Dermis blood vessel endothelial cell (primary cell): ENCODE measurements around the gene PDE1A. TPM values are rescaled to one million over a fixed set of nuclear protein-coding genes. Genes with fewer than 3 reads are reported as not detected.

Experiments
- DNase-seq: peaks from one replicate; pipeline ENCODE4 v3.0.0; 2010
- total RNA-seq: library from RNA; depleted of rRNA; stranded (reverse); fragments of >200 nt; gene quantifications from 2 replicates; pipeline ENCODE4 v1.2.3, GENCODE V29; 2014

PDE1A gene
- total RNA-seq, 1 donor from 2014 or later = 1.4 TPM

DNA sequence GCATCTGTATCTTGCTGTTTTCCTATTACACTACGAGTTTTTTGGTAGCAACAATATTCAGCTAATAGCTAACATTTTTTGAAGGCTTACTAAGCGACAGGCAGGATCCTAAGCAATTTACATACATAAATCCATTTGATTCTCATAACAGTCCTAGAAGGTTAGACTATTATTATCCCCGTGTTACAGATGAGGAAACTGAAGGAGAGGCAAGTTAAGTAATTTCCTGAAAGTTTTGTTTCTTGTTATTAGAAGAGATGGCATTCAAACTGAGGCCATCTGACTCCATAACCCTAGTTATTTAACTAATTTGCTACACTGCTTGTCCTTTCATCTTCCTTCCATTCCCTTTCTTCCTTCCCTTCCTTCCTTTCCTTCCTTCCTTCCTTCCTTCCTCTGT lies 68.2 kb downstream of the PDE1A start:
- no peak for DNase-seq

DNA sequence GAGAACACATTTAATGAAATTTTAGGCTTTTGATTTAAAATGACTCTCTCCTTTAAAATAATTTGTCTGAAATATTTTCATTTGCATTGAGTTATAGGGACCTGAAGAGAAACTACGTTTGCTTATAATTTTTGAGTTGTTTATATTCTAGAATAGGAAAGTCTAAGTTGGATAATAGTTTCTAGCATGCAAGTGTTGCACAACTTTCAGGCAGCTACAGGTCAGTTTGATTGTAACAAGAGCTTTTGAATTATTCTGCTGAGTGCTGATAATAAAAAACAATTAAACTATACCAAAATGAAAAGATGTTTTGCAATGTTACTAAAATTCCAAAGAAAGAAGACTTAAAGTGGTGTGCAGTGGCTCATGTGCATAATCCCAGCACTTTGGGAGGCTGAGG lies 71.0 kb downstream of the PDE1A start:
- DNase-seq = no peak

DNA sequence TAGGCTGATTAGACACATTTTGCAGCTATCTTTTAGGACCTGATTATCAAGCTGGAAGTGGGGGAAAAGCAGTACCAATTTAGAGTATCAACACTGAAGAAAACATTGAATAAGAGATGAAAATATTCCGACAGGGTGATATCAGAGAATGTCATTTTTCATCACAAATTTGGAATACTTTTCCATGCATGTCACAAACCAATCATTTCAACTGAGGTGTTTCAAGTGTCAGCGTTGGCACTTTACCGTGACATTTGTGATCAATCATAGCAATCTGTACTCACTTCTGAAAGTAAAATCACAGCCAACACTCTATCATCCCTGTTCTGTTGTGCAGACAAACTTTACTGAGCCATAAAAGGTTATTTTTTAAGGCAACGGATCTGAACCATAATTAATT lies 75.4 kb downstream of the PDE1A start:
- no peak for DNase-seq

DNA sequence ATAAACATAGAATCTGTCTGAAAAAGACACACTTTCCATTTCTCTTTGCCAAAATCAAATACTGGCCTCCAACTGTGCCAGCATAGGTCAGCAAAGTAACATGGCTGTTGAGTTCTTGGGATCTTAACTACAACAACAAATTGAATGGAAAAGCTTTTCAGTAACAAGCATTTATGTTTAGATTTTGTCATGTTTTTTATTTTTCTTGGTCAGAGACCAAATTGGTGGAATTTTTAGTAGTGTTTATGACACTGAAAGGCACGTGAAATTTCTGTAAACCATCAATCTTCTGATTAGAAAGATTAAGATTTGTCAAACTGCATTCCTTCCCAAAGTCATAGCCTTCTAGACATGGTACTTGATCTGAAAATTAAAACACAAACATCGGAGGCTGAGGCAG lies 77.6 kb downstream of the PDE1A start:
- no peak for DNase-seq

DNA sequence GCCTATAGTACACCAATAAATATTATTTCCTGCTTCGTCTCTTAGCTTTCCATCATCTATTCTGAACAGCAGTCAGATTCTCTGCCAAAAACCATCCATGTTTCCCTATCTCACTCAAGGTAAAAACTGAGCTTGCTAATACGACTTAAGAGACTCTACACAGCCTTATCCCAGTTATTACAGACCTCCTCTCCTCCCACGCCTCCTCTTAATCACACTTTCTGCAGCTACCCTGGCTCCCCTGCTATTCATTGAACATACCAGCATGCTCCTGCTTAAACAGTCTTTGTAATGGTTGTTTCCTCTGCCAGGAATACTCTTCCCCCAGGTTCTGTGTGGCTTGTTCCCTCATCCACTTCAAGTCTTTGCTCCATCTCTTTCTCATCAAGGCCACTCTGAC lies 81.5 kb downstream of the PDE1A start:
- DNase-seq = no peak

DNA sequence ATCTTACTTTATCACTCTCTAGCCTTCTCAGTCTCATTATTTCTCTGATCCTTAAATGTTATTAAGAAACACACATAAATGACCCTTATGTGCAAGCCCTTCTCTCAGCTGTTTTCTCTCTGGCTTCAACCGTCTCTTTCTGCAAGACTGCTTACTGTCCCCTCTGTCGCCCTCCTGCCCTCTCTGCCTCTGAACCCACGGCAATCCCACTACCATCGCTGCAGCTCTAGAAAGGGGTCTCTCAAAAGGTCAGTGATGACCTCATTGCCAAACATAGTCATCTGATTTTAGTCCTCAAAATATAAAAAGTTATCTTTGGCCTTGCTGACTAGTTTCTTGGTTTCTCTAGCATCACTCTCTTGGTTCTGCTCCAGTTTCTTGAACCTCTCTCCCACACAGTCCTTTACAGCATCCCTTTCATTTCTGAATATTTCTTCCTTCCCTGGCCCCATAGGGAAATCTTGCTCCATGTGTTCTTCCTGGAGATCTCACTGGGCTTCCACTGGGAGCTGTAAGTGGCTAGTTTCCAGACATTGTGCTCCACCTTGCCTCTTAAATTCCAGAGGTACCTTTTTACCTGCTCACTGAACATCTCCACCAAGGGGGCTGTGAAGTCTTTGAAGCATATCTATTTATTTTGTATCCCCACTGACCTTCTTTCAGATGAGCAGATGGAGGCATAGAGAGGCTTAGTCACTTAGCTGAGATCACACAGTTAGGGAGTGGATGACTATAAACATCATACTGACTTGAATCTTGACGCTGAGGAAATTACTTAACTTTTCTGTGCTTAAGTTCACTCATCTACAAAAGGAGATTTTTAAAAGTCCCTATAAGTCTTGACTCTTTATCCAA lies 96.2 kb downstream of the PDE1A start:
- no peak for DNase-seq

DNA sequence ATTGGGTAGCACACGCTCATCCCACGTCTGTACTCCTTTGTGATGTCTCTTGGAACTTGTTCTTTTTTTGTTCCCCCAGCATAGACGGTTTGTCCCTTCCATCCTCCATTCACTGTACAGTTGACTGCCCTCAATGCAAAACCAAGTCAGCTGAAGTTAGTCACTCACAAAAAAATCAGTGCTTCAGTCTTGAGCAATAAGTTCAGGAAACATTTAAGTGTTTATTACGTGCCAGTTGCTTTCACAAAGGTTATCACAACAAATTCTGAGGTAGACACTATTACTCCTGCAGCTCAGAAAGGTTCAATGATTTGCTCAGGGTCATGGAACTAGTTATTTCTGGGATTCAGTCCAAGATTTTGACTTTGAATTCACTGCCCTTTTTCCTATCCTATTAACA lies 102.2 kb downstream of the PDE1A start:
- DNase-seq = peak; percentile 50

DNA sequence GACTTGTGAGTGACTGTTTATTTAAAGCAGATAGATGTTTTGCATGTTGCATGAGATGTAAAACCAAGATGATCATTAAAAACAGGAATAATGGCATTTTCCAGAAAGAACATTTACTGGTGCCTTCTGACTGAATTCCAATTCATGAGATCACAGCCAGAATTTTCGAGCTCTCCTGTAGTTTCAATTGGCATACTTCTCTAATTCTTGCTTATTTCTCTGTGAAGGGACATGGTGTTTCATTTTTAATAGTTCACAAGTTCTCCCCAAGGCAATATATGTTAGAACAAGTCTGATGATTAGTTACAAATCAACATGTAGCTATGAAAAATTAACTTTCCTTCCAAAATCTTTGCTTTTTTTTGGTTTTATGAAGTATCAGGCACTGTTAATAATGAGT lies 105.7 kb downstream of the PDE1A start:
- DNase-seq = no peak

DNA sequence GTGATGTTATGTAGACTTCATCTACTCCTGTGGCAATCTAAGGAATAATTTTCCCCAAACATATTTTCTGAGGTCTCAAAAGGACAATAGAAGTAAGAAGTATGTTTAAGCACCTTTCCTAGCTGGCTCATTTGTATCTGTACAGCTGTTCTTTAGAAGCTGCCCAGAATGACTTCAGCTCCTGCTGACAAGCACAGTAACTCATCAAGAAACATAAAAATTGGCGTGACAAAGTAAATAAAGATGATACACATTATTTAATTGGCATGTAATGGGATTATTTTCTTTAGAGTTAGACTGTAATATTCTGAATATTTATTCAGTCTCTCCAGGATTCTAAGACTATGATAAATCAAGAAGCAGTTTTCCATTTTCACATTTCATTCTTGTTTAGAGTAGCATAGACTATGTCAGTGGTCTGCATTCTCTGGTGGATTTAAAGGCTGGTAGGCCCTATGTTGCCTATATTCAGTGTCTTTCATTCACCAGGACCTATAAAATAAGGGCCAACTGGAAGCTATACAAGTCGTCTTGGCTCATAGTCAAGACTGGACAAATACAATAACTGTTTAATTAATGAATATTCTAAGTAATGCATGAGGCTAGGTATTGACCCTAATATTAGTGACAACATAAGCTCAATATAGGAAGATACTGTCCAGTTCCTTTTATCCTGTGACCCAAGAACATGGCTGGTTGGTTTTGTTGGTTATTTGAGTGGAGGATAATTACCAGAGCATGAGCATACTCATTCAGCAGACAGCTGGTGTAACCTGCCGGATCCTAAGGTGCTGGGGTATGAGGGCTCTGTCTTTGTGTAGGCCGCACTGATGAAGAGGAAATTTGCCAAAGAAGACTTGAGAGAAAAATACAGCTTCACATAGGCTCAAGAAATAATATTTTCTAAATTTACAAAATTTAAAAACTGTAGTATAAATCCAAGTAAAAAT lies 107.0 kb downstream of the PDE1A start:
- DNase-seq = no peak

DNA sequence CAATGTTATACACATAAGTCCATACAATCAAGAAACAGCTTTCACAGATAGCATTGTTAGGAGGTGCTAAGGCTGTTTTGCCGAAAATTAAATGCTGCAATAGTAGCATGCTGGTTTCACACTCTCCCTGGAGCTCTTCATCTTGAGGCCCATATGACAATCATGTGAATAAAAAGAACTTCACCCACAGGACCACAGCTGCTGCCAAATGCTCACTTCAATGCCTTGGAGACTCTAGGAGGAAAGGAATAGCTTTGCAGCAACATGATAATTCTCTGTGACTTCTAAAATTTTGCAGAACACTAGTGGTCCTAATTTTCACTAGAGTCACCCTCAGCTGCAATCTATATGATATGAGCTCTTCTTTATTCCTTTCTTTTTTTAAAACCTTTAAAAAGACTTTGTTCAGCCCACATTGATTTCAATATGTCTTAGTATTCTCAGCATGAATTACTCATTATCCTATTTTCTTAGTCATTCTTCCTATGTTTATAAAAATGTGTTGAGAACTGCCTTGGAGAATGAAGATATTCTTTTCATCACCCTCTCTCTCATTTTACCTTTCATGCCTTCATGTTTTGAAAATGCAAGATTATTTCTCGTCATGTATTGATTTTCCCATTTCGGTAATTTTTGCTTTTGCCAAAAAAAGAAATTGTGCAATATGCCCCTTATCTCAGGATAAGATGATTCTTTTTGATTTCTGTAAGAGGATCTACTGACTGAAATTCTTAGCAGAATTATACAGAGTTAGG lies 108.2 kb downstream of the PDE1A start:
- no peak for DNase-seq

DNA sequence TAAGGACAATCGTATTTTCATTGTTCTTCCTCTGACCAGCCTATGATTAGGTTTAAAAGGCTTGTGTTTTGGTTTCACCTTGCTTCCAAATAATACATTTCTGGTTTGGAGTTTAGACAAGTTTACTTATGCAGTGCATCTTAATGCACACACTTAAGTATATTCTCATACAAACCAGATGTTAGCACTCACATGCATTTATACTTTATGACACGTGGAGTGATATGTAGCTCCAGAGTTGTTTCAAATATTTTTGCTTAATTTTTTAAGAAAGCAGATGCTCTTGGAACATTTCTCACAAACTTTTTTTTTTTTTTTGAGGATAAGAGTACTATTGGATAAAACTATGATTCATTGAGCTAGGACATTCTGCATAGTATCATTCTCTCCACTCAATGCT lies 109.9 kb downstream of the PDE1A start:
- no peak for DNase-seq

DNA sequence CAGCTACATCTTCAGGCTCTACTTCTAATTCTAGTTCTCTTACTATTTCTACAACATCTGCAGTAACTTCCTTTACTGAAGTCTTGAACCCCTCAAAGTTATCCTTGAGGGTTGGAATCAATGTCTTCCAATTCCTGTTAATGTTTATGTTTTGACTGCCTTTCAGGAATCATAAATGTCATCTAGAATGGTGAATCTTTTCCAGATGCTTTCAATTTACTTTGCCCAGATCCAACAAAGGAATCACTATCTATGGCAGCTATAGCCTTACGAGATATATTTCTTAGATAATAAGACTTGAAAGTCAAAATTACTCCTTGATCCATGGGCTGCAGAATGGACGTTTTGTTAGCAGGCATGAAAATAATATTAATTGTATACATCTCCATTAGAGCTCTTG lies 123.9 kb downstream of the PDE1A start:
- no peak for DNase-seq

DNA sequence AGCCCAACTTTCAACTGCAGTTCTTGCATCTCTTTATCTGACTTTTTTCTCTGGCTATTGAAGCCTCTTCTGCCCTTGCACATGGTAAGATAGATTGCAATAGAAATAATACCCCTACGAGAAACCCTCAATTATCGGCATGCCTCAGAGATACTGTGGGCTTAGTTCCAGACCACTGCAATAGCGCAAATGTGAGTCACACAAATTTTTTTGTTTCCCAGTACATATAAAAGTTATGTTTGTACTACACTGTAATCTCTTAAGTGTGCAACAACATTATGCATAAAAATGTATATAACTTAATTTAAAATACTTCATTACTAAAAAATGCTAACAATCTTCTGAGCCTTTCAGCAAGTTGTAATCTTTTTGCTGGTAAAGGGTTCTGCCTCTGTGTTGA lies 124.7 kb downstream of the PDE1A start:
- no peak for DNase-seq

DNA sequence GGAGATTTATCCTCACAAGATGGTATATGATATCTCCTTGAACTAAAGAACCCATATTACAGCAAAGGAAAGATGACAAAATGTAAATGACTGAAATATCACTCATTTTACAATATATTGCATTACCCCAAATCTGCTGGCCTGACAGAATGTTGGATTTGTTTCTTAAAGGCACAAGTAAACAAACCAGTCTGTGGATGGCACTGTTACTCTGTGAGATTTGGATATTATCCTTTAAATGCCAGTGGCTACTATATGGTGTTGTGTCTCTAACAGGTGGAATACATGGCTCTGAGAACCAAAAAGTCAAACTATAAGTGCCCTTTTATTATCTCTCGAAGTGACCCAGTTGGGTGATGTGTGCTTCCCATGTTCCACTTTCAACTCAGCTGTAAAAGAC lies 125.7 kb downstream of the PDE1A start:
- DNase-seq = no peak

DNA sequence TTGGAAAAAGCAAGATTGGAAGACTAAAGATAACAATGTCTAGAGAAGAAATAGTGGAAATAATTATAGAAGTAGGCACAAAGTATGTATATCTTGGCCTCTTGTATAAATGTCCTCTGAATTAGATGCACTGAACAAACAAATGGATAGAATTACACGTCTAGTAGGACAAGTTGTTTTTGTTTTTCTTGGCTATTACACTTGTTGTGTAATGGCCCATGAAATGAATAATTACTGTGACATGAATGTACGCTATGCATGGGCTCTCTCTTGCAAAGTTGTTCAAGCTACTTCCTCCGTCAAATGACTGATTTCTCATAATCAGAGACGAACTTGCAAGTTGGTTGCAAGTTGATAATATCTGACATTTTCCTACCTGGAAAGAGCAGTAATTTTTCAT lies 126.2 kb downstream of the PDE1A start:
- no peak for DNase-seq

DNA sequence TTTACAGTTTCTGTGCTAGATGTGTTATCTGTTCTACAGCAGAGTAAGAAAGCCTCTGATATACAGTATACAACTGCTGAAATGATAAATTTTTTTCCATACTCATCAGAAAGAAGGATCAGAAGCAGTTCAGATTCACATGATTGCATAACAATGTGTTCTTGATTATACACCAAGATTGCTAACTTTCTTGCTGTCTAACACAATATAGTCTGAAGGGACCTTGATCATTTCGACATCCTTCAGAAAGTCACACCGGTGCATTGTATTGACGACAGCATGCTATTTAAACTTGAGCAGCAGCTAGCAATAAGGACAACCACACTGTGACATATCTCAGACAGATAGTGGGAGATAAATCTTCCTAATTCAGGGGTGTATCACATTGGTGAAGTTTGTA lies 127.2 kb downstream of the PDE1A start:
- no peak for DNase-seq

DNA sequence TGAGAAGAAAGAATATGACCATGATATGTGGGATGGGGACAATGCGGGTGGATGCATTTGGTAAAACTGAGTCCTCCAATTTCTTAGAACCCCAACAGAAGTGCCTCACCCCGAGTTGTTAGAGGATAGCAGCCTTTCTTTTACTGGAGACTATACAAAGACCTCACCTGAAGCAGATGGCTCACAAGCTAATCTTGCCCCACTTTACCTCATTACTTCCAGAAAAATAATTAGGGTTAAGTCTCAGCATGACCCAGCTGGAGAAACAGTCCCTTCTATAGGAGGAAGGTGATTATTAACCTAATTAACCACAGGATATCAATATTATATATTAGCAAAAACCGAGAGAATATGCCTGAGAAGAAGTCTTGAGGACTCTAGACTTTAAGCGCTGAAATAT lies 128.4 kb downstream of the PDE1A start:
- no peak for DNase-seq

DNA sequence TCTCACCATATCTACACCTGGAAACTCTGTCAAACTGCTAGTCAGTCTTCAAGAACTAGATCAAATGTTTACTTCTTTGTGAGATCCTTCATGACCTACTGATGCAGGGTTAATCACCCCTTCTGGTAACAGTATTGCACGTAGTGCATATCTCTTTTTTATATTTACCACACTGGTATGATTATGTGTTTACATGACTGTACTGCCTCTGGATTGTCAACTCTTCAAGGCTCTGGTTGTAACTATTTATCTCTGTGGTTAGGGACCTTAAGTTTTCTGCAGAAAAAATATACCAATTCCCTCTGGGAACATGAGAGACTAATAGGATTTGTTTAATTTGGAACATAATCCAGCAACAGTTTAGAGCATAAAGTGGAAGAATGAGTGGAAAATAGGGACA lies 135.5 kb downstream of the PDE1A start:
- no peak for DNase-seq

DNA sequence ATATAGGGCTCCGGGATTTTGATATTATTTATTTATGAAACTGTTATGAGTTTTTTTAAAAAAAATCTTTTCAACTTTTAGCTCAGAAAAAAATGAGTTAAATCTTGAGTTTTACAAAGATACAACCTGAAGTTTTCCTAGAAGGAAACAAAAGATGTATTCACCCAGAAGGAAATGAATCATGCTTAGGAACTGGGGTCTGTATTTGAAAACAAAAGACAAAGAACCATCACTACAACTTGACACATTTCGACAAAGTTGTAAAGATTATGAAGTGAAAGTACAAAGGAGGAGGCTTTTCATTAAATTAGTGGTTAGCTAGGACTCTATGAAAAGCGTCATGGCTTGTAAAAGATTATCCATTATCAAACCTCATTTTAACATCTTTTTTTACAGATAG lies 143.3 kb downstream of the PDE1A start:
- DNase-seq = peak; percentile 69

DNA sequence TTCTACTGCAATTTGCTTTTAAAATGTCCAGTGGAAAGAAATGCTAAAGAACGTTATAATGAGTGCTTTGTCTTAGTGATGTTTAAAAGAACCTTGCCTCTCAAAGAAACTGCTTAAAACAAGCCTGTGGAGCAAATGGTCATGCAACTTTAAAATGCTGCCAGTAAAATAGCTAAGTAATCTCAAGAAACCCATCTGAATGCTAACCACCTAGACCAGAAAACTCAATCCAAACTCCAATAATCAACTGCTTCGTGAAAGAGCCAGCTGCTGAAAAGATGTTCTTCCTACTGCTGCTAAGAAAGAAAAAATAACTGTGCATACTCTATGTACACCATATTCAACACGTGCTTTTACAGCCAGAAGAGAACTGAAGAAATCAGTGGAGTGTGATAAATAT lies 145.6 kb downstream of the PDE1A start:
- DNase-seq = no peak

DNA sequence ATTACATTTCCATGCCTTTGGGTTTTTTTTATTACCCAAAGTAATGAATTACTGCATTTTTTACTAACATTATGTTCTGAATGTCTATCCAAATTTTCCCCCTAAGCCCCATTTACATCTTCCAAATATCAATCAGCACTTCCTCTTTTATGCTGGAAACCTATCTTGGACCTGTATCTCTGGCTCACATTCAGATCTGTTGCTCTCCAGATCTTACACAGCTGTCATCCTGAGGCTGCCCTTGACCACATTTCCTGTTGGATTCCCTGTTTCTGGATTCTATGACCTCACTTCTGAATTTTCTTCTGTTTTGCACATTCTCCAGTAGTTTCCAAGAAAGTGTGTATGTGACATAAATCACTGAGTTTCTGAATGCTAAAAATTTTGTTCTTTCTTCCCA lies 146.7 kb downstream of the PDE1A start:
- DNase-seq = peak; percentile 23

DNA sequence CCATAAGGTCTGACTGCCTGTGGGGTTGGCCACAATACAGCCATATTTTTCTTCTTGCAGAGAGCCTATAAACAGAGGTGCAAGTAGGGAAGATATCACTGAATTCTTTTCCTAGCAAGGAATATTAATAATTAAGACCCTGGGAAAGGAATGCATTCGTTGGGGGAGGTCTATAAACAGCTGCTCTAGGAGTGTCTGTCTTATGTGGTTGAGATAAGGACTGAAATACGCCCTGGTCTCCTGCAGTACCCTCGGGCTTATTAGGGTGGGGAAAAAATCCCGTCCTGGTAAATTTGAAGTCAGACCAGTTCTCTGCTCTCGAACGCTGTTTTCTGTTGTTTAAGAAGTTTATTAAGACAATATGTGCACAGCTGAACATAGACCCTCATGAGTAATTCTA lies 150.2 kb downstream of the PDE1A start:
- DNase-seq = peak; percentile 1

DNA sequence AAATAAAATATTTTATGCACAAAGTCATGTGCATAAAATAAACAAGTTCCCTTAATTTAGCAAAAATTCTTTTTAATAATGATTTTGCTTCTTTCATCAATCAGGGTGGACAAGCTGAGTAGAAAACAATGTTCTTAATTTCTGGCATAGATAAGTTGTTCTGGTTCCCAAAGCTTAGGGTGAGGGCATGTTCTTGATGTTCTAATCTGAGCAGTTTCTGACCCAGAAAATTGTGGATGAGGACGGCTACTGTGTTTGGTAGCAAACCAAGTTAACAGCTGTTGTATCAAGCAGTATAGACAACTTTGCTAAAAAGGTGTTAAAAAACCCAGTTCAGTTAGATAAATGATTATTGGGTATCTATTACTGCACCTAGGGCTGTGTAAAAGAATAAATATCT lies 158.9 kb downstream of the PDE1A start:
- DNase-seq = no peak
